Colonic mucosa (tissue), 4 donors: ENCODE data around the gene SELENOW. TPM values are rescaled to one million over a fixed set of nuclear protein-coding genes. Genes with fewer than 3 reads are reported as not detected.
"Not testable (repeated sequence)": the region's sequence is repeated elsewhere in the genome, so short reads cannot be mapped to it uniquely, and the experiment has no call there.

ENCODE experiments used
- DNase-seq: peaks from one replicate; pipeline ENCODE4 v3.0.0-alpha.2; 2020
- H3K27ac ChIP-seq: fragments of 200-600 bp; one replicate; pipeline ENCODE4 v1.8.0; 2021
- H3K27me3 ChIP-seq: fragments of 200-600 bp; one replicate; pipeline ENCODE4 v1.8.0; 2021
- H3K36me3 ChIP-seq: fragments of 200-600 bp; one replicate; pipeline ENCODE4 v1.8.0; 2021
- H3K4me1 ChIP-seq: fragments of 200-600 bp; one replicate; pipeline ENCODE4 v1.8.0; 2021; ENCODE audit warnings: mild to moderate bottlenecking
- H3K4me3 ChIP-seq: fragments of 200-600 bp; one replicate; pipeline ENCODE4 v1.8.0; 2021
- H3K9ac ChIP-seq, 2 donors: one replicate each; pipeline ENCODE4 v1.7.0; 2013; ENCODE audit warnings: control low read depth in 2 of 2, low read depth in 2 of 2, low read length in 2 of 2
- H3K9me3 ChIP-seq: fragments of 200-600 bp; one replicate; pipeline ENCODE4 v1.8.0; 2021
- CTCF ChIP-seq: fragments of 200-600 bp; IDR thresholded peaks from one replicate; pipeline ENCODE4 v1.8.0; 2022; ENCODE audit warnings: antibody characterized with exemption, mild to moderate bottlenecking
- intact Hi-C: fragments of 100-400 bp; cut with DNase I; formaldehyde crosslinking; loops from one replicate; pipeline ENCODE4 v1.14.1; 2022
- total RNA-seq, 2 donors: library from RNA; stranded (reverse); fragmentation: NEBNext Ultra II Directional in 1 of 2; extraction: Animal tissue kit (Norgen Biotek cat#: 25700) in 1 of 2; gene quantifications; one replicate each; pipeline ENCODE4 v1.2.1, GENCODE V29; 2021
- donor health status: healthy.
- donor health status: DM: no; HTN: no; CAD: no.
- donor health status: DM: no; HTN: no; CAD: no.

SELENOW gene
- total RNA-seq, 2 donors from 2014 or later: 280 to 519 TPM

GRCh38 chr19:47745010-47745901 is 33.2 kb upstream of the SELENOW start, which contains the start of gene NOP53:
NOP53 (plus strand) TSS chr19:47745546; CDS start chr19:47745560, 14 bp downstream.
- H3K9me3 ChIP-seq: no peaks in the 10 kb centered on the region
- no peak for TF ChIP-seq CTCF
- peak; percentile 98 for DNase-seq
- intact Hi-C loops: no loop called here
- H3K9ac ChIP-seq: peak within 1 kb of the TSS; percentile 70 to 80
- H3K27me3 ChIP-seq: no peaks in the 10 kb centered on the region
- peaks cover 12% of the 10 kb centered on the region for H3K36me3 ChIP-seq
- H3K27ac ChIP-seq: peak within 1 kb of the TSS; percentile 85
- H3K4me3 ChIP-seq: peak within 1 kb of the TSS; percentile 53
- peaks cover 7% of the 10 kb centered on the region for H3K4me1 ChIP-seq

- H3K27ac ChIP-seq, DNase-seq, H3K9me3 ChIP-seq, H3K9ac ChIP-seq, H3K4me1 ChIP-seq, intact Hi-C loops, H3K27me3 ChIP-seq: not testable (repeated sequence)
- H3K36me3 ChIP-seq: peaks cover 13% of the 10 kb centered on the region
- H3K4me3 ChIP-seq: peak overlapping the region; percentile 53
Measured at GRCh38 chr19:47746129-47746528, 32.4 kb upstream of the SELENOW start.

GRCh38 chr19:47749326-47749725 is 29.2 kb upstream of the SELENOW start:
- DNase-seq: no peak
- no peaks in the 10 kb centered on the region for H3K9me3 ChIP-seq
- intact Hi-C loops: no loop called here
- H3K9ac ChIP-seq: no peak overlapping the region
- H3K27me3 ChIP-seq: no peaks in the 10 kb centered on the region
- no peak overlapping the region for H3K27ac ChIP-seq
- no peak overlapping the region for H3K4me3 ChIP-seq
- TF ChIP-seq CTCF: no peak
- H3K4me1 ChIP-seq: peaks cover 3% of the 10 kb centered on the region
- H3K36me3 ChIP-seq: peaks cover 32% of the 10 kb centered on the region

GRCh38 chr19:47750752-47751151 is 27.8 kb upstream of the SELENOW start:
- no peak for DNase-seq
- Histone ChIP-seq H3K9ac (no peak overlapping the region), H3K36me3 (peaks cover 36% of the 10 kb centered on the region), H3K4me1 (peaks cover 3% of the 10 kb centered on the region), H3K27me3 (no peaks in the 10 kb centered on the region), H3K27ac (no peak overlapping the region), H3K9me3 (no peaks in the 10 kb centered on the region), H3K4me3 (no peak overlapping the region)
- intact Hi-C loops: no loop called here
- no peak for TF ChIP-seq CTCF

- no peak for DNase-seq
- intact Hi-C loops: no loop called here
- no peak overlapping the region for H3K4me3 ChIP-seq
- TF ChIP-seq CTCF: no peak
- H3K9me3 ChIP-seq: no peaks in the 10 kb centered on the region
- H3K36me3 ChIP-seq: peaks cover 41% of the 10 kb centered on the region
- H3K9ac ChIP-seq: no peak overlapping the region
- H3K27ac ChIP-seq: no peak overlapping the region
- no peaks in the 10 kb centered on the region for H3K27me3 ChIP-seq
- H3K4me1 ChIP-seq: peaks cover 7% of the 10 kb centered on the region
Measured at GRCh38 chr19:47752440-47753211, 25.9 kb upstream of the SELENOW start.
